ENCODE data around the gene THADA. TPM values are rescaled to one million over a fixed set of nuclear protein-coding genes. Genes with fewer than 3 reads are reported as not detected.
"Not testable (repeated sequence)": the region's sequence is repeated elsewhere in the genome, so short reads cannot be mapped to it uniquely, and the experiment has no call there.

The THADA gene
- total RNA-seq, 4 donors from 2014 or later = 26.2 to 58.3 (median 29.7) TPM

DNA sequence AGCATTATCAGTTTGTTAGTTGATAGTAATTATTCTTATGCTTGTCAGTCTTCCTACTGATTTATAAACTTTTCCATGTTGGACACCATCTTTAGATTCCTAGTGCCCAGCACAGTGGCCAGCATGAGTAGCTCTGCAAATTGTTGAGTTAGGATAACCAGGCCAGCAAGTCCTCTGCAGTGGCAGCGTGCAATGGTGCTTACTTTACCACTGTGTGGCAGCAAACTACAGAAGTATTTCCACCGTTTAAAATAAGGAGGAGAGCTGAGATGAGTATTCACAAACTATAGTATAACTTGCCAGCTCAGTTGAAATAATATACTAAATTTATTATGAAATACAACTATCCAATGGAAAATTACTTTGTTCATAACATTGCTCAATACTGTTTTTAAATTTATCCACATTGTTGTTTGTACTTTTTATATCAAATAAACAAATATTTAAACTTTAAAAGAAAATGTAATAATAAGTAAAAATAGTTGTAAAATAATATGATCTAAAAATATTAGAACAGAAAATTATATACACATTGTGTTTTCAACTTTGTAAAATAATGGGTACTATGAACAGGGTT, 9.3 kb upstream of the THADA start:
- no peak for DNase-seq (ENCODE audit: low spot score in 2 of 2)
- TF ChIP-seq EP300 (IDR thresholded peaks at IDR 0.05) = no peak
- TF ChIP-seq POLR2AphosphoS5 (IDR thresholded peaks at IDR 0.05) = no peak
- no peak for TF ChIP-seq POLR2A (IDR thresholded peaks at IDR 0.05)
- TF ChIP-seq, protein P1, sequence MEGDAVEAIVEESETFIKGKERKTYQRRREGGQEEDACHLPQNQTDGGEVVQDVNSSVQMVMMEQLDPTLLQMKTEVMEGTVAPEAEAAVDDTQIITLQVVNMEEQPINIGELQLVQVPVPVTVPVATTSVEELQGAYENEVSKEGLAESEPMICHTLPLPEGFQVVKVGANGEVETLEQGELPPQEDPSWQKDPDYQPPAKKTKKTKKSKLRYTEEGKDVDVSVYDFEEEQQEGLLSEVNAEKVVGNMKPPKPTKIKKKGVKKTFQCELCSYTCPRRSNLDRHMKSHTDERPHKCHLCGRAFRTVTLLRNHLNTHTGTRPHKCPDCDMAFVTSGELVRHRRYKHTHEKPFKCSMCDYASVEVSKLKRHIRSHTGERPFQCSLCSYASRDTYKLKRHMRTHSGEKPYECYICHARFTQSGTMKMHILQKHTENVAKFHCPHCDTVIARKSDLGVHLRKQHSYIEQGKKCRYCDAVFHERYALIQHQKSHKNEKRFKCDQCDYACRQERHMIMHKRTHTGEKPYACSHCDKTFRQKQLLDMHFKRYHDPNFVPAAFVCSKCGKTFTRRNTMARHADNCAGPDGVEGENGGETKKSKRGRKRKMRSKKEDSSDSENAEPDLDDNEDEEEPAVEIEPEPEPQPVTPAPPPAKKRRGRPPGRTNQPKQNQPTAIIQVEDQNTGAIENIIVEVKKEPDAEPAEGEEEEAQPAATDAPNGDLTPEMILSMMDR (IDR thresholded peaks at IDR 0.05) = peak in 1 of 2 donors; percentile 24
- H3K4me3 ChIP-seq = no peak overlapping the region
- no peak overlapping the region for H3K27ac ChIP-seq
- no peaks in the 10 kb centered on the region for H3K27me3 ChIP-seq
- no peaks in the 10 kb centered on the region for H3K4me1 ChIP-seq
- no peaks in the 10 kb centered on the region for H3K36me3 ChIP-seq
- no peaks in the 10 kb centered on the region for H3K9me3 ChIP-seq
- WGBS = 4% methylated on average over 2 of the region's 2 CpGs

DNA sequence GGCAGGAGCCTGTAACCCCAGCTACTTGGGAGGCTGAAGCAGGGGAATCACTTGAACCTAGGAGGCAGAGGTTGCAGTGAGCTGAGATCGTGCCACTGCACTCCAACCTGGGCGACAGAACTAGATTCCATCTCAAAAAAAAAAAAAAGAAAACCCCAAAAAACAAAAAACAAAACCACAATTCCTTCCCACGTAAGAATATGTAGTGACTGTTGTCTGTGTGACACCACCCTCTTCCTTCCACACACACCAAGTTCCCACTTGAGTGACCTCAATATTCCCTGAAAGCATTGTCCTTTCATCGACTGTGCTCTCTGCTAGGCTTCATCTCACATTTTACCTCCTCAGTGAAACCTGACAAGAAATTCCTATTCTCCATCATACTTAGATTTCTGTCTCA, 8.8 kb upstream of the THADA start:
- 62% methylated on average over 4 of the region's 4 CpGs for WGBS
- H3K27ac ChIP-seq = no peak overlapping the region
- TF ChIP-seq, protein P1 (IDR thresholded peaks at IDR 0.05) = no peak
- TF ChIP-seq EP300 (IDR thresholded peaks at IDR 0.05) = no peak
- TF ChIP-seq POLR2A (IDR thresholded peaks at IDR 0.05) = no peak
- TF ChIP-seq POLR2AphosphoS5 (IDR thresholded peaks at IDR 0.05) = no peak
- H3K4me1 ChIP-seq = no peaks in the 10 kb centered on the region
- H3K4me3 ChIP-seq = no peak overlapping the region
- H3K27me3 ChIP-seq = no peaks in the 10 kb centered on the region
- no peaks in the 10 kb centered on the region for H3K9me3 ChIP-seq
- H3K36me3 ChIP-seq = no peaks in the 10 kb centered on the region
- DNase-seq (ENCODE audit: low spot score in 2 of 2) = no peak

DNA sequence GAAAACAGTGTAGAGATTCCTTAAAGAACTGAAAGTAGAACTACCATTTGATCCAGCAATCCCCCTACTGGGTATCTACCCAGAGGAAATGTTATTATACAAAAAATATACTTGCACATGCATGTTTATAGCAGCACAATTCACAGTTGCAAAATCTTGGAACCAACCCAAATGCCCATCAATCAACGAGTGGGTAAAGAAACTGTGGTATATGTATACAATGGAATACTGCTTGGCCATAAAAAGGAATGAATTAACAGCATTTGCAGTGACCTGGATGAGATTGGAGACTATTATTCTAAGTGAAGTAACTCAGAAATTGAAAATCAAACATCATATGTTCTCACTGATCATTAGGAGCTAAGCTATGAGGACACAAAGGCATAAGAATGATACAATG, 4.8 kb upstream of the THADA start:
- H3K4me3 ChIP-seq; DNase-seq (ENCODE audit: low spot score in 2 of 2); H3K4me1 ChIP-seq; H3K27me3 ChIP-seq; H3K9me3 ChIP-seq; H3K36me3 ChIP-seq; H3K27ac ChIP-seq: not testable (repeated sequence)
- WGBS = 59% methylated on average over 1 of the region's 1 CpG

DNA sequence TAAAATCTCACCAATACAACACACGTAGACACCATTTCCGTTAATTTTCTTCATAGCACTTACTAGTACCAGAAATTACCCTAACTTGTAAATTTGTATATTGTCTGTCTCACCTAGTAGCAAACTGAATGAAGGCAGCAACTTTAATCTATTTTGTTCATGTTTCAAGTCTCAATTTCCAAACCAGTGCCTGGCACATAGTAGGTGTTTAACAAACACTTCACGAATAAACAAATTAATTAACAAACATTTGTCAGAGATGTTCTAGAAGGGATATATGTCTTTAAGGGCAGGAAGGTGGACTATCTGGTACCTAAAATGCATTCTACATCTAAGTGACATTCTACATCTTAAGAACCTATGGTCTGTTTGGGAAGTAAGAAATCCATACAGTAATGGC, 963 bp downstream of the THADA start:
- TF ChIP-seq, protein P1 (IDR thresholded peaks at IDR 0.05) = no peak
- TF ChIP-seq EP300 (IDR thresholded peaks at IDR 0.05) (no peak), POLR2AphosphoS5 (IDR thresholded peaks at IDR 0.05) (no peak), POLR2A (IDR thresholded peaks at IDR 0.05) (no peak)
- H3K9me3 ChIP-seq = no peaks in the 10 kb centered on the region
- peak overlapping the region; percentile 58 for H3K4me3 ChIP-seq
- H3K27ac ChIP-seq = no peak overlapping the region
- DNase-seq (ENCODE audit: low spot score in 2 of 2) = no peak
- H3K36me3 ChIP-seq = peaks cover 18% of the 10 kb centered on the region
- 89% methylated on average over 3 of the region's 3 CpGs for WGBS
- H3K27me3 ChIP-seq = no peaks in the 10 kb centered on the region
- H3K4me1 ChIP-seq = peaks cover 18% of the 10 kb centered on the region

DNA sequence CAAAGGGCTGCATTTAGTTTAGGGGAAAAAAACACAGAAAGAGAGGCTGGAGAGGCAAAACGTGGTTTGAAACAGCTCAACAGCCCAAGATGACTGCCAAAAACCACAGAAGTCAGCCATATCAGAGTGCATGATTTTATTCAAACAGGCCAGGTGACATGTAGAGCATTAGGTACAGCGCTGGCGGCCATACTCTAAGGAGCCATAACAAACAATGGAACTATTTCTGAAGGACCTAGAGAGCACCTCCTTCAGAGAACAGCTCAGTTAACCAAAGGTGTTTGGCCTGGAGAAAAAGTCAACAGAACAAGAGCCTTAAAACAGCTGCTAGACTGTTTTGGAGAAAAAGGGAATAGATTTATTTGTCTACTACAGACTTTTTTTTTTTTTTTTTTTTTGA, 2.6 kb downstream of the THADA start:
- no peak overlapping the region for H3K4me3 ChIP-seq
- H3K27me3 ChIP-seq = no peaks in the 10 kb centered on the region
- peaks cover 30% of the 10 kb centered on the region for H3K36me3 ChIP-seq
- WGBS = 71% methylated on average over 3 of the region's 3 CpGs
- H3K9me3 ChIP-seq = no peaks in the 10 kb centered on the region
- H3K27ac ChIP-seq = no peak overlapping the region
- no peak for DNase-seq (ENCODE audit: low spot score in 2 of 2)
- no peak for TF ChIP-seq POLR2AphosphoS5 (IDR thresholded peaks at IDR 0.05)
- no peak for TF ChIP-seq EP300 (IDR thresholded peaks at IDR 0.05)
- TF ChIP-seq, protein P1 (IDR thresholded peaks at IDR 0.05) = no peak
- H3K4me1 ChIP-seq = peaks cover 18% of the 10 kb centered on the region

DNA sequence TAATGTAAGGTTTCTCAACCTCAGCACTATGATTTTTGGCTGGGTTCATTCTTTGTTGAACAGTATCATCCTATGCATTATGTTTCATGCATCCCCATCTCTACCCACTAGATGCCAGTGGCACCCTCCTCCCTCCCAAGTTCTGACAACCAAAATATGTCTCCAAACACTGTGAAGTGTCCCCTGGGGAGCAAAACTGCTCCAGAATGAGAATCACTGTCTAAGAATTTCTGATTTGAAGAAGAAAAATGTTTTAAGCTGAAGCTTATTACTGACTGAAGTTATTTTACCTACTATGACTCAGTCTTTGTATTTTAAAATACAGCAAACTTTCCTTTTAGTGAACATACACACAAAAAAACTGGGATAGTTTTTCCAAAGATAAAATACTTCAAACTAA, 3.4 kb downstream of the THADA start:
- Histone ChIP-seq H3K27me3 (no peaks in the 10 kb centered on the region), H3K4me3 (no peak overlapping the region), H3K4me1 (peaks cover 18% of the 10 kb centered on the region), H3K36me3 (peaks cover 36% of the 10 kb centered on the region), H3K9me3 (no peaks in the 10 kb centered on the region), H3K27ac (no peak overlapping the region)
- TF ChIP-seq EP300 (IDR thresholded peaks at IDR 0.05) (no peak), POLR2AphosphoS5 (IDR thresholded peaks at IDR 0.05) (no peak), POLR2A (IDR thresholded peaks at IDR 0.05) (no peak)
- TF ChIP-seq, protein P1 (IDR thresholded peaks at IDR 0.05) = no peak
- no peak for DNase-seq (ENCODE audit: low spot score in 2 of 2)

Data from suprapubic skin (tissue), 4 donors.